ENCODE data around the gene AGA.

AGA gene

DNA sequence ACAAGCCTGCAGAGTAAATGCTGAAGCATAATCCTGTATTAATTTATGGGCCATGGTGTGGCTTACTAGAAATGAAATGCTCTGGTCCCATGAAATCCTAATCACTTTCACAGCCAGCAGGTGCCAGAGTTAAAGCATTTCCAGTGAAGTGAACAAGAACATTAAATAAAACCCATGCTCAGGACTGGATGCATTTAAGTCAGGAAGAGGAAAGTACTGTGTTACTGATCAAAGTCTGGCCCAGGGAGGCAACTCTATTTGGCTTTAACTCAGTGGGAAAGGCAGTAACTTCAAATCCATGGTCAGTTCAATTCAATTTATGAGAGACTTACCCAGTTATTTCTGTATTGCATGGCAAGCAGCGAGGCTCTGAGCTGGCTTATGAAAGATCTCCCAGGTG is 29.2 kb downstream of the AGA start:
- Histone ChIP-seq H3K36me3 (ENCODE audit: low read length) (no peaks in the 10 kb centered on the region), H3K4me3 (ENCODE audit: insufficient read depth, low read length, poor library complexity, severe bottlenecking) (no peak overlapping the region)

GRCh38 chr4:177411996-177412395 is 30.2 kb downstream of the AGA start:
- no peaks in the 10 kb centered on the region for H3F3A ChIP-seq (ENCODE audit: insufficient read depth)
- no peak for TF ChIP-seq EZH2phosphoT487 (conservative IDR thresholded peaks at IDR 0.05; ENCODE audit: low read length)
- TF ChIP-seq CTCF (IDR thresholded peaks at IDR 0.05; ENCODE audit: insufficient read depth, low read length, poor library complexity, severe bottlenecking) = no peak
- no peak overlapping the region for H2AFZ ChIP-seq (ENCODE audit: low read depth, low read length, severe bottlenecking)
- no peak overlapping the region for H3K4me2 ChIP-seq (ENCODE audit: low read depth, low read length, poor library complexity, severe bottlenecking)
- no peaks in the 10 kb centered on the region for H3K9me3 ChIP-seq (ENCODE audit: insufficient read depth, low read length)
- H3K79me2 ChIP-seq (ENCODE audit: insufficient read depth, low read length) = no peaks in the 10 kb centered on the region
- H3K9ac ChIP-seq (ENCODE audit: low read length) = no peak overlapping the region
- H3K9me2 ChIP-seq (replicated peaks; ENCODE audit: insufficient read depth, low read length) = no peaks in the 10 kb centered on the region
- H3K36me3 ChIP-seq (ENCODE audit: low read length) = no peaks in the 10 kb centered on the region
- H3K27ac ChIP-seq (ENCODE audit: low read depth, low read length) = no peak overlapping the region
- no peaks in the 10 kb centered on the region for H3K27me3 ChIP-seq (ENCODE audit: low read length)
- H3K4me3 ChIP-seq (ENCODE audit: insufficient read depth, low read length, poor library complexity, severe bottlenecking) = no peak overlapping the region
- no peaks in the 10 kb centered on the region for H4K20me1 ChIP-seq (ENCODE audit: low read depth, low read length)

More for the DNA sequence above, 29.2 kb downstream of the AGA start:
- Histone ChIP-seq H3K9me3 (ENCODE audit: insufficient read depth, low read length) (no peaks in the 10 kb centered on the region), H3K27ac (ENCODE audit: low read depth, low read length) (no peak overlapping the region), H3K4me2 (ENCODE audit: low read depth, low read length, poor library complexity, severe bottlenecking) (no peak overlapping the region), H2AFZ (ENCODE audit: low read depth, low read length, severe bottlenecking) (no peak overlapping the region), H3F3A (ENCODE audit: insufficient read depth) (no peaks in the 10 kb centered on the region), H4K20me1 (ENCODE audit: low read depth, low read length) (no peaks in the 10 kb centered on the region), H3K9me2 (replicated peaks; ENCODE audit: insufficient read depth, low read length) (no peaks in the 10 kb centered on the region), H3K27me3 (ENCODE audit: low read length) (no peaks in the 10 kb centered on the region), H3K79me2 (ENCODE audit: insufficient read depth, low read length) (no peaks in the 10 kb centered on the region), H3K9ac (ENCODE audit: low read length) (no peak overlapping the region)
- no peak for TF ChIP-seq EZH2phosphoT487 (conservative IDR thresholded peaks at IDR 0.05; ENCODE audit: low read length)
- no peak for TF ChIP-seq CTCF (IDR thresholded peaks at IDR 0.05; ENCODE audit: insufficient read depth, low read length, poor library complexity, severe bottlenecking)

- H2AFZ ChIP-seq (ENCODE audit: low read depth, low read length, severe bottlenecking) = no peak overlapping the region
- no peaks in the 10 kb centered on the region for H3K79me2 ChIP-seq (ENCODE audit: insufficient read depth, low read length)
- H3F3A ChIP-seq (ENCODE audit: insufficient read depth) = no peaks in the 10 kb centered on the region
Measured at GRCh38 chr4:177410566-177410965, 31.7 kb downstream of the AGA start.

More at GRCh38 chr4:177410566-177410965, 31.7 kb downstream of the AGA start:
- no peak for TF ChIP-seq EZH2phosphoT487 (conservative IDR thresholded peaks at IDR 0.05; ENCODE audit: low read length)
- TF ChIP-seq CTCF (IDR thresholded peaks at IDR 0.05; ENCODE audit: insufficient read depth, low read length, poor library complexity, severe bottlenecking) = no peak
- H3K9ac ChIP-seq (ENCODE audit: low read length) = no peak overlapping the region
- no peaks in the 10 kb centered on the region for H3K27me3 ChIP-seq (ENCODE audit: low read length)
- H4K20me1 ChIP-seq (ENCODE audit: low read depth, low read length) = no peaks in the 10 kb centered on the region
- H3K9me3 ChIP-seq (ENCODE audit: insufficient read depth, low read length) = no peaks in the 10 kb centered on the region
- no peak overlapping the region for H3K4me3 ChIP-seq (ENCODE audit: insufficient read depth, low read length, poor library complexity, severe bottlenecking)
- H3K27ac ChIP-seq (ENCODE audit: low read depth, low read length) = no peak overlapping the region
- no peaks in the 10 kb centered on the region for H3K9me2 ChIP-seq (replicated peaks; ENCODE audit: insufficient read depth, low read length)
- no peak overlapping the region for H3K4me2 ChIP-seq (ENCODE audit: low read depth, low read length, poor library complexity, severe bottlenecking)
- H3K36me3 ChIP-seq (ENCODE audit: low read length) = no peaks in the 10 kb centered on the region
